Ishikawa (cell line): ENCODE data around the gene ADCY10.

ENCODE experiments used
- CREB1 ChIP-seq: IDR thresholded peaks from 2 replicates; pipeline ENCODE4 v1.6.1; 2012; ENCODE audit warnings: low read depth
- EGR1 ChIP-seq: IDR thresholded peaks from 2 replicates; pipeline ENCODE4 v1.6.1; 2012
- EP300 ChIP-seq: IDR thresholded peaks from 2 replicates; pipeline ENCODE4 v1.6.1; 2012; ENCODE audit warnings: borderline replicate concordance
- RAD21 ChIP-seq: IDR thresholded peaks from 2 replicates; pipeline ENCODE4 v1.6.1; 2012; ENCODE audit warnings: low read depth
- TEAD4 ChIP-seq: IDR thresholded peaks from 2 replicates; pipeline ENCODE4 v1.6.1; 2012
- TF ChIP-seq, protein P1 (sequence below): IDR thresholded peaks from 2 replicates; pipeline ENCODE4 v1.6.1; 2012
- TF ChIP-seq, protein P2 (sequence below): IDR thresholded peaks from 2 replicates; pipeline ENCODE4 v1.6.1; 2012
- TF ChIP-seq, protein P3 (sequence below): IDR thresholded peaks from 2 replicates; pipeline ENCODE4 v1.6.1; 2012; ENCODE audit warnings: low read depth, mild to moderate bottlenecking

DNA sequence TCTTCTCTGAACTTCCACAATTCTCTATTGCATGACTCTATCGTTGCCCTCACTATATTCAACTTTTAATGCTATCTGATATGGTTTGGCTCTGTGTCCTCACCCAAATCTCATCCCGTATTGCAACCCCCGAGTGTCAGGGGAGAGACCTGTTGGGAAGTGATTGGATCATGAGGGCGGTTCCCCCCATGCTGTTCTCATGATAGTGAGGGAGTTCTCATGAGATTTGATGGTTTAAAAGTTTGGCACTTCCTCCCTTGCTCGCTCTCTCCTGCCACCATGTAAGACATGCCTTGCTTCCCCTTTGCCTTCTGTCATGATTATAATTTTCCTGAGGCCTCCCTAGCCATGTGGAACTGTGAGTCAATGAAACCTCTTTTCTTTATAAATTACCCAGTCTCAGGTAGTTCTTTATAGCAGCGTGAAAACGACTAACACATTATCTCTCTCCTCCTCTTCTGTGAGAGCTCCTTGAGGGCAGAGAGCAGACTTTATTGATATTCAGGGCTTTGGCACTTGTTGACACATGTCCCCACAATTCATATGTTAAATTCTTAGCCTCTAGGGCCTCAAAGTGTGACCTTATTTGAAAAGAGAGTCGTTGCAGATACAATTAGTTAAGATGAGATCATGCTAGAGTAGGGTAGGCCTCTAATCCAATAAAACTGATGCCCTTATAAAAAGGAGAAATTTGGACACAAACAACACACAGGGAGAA, 52.1 kb downstream of the ADCY10 start:
- TF ChIP-seq EGR1 (no peak), RAD21 (no peak), CREB1 (no peak), TEAD4 (no peak), EP300 (no peak)
- TF ChIP-seq, protein P1, sequence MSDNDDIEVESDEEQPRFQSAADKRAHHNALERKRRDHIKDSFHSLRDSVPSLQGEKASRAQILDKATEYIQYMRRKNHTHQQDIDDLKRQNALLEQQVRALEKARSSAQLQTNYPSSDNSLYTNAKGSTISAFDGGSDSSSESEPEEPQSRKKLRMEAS, result no peak
- TF ChIP-seq, protein P2, sequence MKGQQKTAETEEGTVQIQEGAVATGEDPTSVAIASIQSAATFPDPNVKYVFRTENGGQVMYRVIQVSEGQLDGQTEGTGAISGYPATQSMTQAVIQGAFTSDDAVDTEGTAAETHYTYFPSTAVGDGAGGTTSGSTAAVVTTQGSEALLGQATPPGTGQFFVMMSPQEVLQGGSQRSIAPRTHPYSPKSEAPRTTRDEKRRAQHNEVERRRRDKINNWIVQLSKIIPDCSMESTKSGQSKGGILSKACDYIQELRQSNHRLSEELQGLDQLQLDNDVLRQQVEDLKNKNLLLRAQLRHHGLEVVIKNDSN, result no peak
- TF ChIP-seq, protein P3, sequence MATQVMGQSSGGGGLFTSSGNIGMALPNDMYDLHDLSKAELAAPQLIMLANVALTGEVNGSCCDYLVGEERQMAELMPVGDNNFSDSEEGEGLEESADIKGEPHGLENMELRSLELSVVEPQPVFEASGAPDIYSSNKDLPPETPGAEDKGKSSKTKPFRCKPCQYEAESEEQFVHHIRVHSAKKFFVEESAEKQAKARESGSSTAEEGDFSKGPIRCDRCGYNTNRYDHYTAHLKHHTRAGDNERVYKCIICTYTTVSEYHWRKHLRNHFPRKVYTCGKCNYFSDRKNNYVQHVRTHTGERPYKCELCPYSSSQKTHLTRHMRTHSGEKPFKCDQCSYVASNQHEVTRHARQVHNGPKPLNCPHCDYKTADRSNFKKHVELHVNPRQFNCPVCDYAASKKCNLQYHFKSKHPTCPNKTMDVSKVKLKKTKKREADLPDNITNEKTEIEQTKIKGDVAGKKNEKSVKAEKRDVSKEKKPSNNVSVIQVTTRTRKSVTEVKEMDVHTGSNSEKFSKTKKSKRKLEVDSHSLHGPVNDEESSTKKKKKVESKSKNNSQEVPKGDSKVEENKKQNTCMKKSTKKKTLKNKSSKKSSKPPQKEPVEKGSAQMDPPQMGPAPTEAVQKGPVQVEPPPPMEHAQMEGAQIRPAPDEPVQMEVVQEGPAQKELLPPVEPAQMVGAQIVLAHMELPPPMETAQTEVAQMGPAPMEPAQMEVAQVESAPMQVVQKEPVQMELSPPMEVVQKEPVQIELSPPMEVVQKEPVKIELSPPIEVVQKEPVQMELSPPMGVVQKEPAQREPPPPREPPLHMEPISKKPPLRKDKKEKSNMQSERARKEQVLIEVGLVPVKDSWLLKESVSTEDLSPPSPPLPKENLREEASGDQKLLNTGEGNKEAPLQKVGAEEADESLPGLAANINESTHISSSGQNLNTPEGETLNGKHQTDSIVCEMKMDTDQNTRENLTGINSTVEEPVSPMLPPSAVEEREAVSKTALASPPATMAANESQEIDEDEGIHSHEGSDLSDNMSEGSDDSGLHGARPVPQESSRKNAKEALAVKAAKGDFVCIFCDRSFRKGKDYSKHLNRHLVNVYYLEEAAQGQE, result no peak
